NCI-H1092 treated with DMSO at 0.1 percent for 48 hours (cell line): Measurements from ENCODE around the gene TEDC1.

ENCODE experiments used
- DNase-seq: peaks from one replicate; lab custom pipeline; 2025; lab: John Stamatoyannopoulos, UW

TEDC1 gene

DNA sequence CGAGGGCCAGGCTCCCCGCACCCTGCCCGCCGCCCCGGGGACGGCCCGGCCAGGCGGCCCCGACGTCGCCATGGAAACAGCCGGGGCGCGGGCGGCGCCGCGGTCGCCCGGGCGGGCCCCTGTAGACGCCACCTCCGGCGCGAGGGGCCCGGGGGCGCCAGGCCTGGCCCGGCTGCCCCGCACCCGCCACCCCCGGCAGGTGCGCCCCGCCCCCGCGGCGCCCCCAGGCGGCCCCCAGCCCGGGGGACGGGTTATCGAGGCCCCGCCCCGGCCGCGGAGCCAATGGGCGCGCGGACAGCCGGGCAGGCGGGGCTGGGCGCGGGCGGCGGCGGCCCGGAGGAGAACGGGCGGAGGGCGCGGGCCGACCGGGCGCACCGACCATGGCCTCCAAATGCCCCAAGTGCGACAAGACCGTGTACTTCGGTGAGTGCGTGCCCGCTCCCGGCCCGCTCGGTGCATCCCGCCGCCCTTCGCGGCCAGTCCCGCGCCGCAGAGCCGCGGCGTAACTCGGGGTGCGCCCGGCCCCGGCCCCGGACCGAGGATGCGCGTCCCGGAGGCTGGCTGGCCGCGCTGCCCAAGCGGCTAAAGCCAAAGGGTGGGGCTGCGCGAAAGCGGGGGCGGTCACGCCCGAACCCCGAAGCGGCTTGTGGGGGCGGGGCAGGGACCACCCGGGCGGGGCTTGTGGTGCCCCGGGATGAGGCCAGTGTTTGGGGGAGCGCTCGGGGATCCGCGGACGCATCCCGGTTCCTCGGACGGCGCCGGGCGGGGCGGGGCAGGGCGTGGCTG, 16.4 kb upstream of the TEDC1 start, which contains the start of gene CRIP2:
TSS of gene CRIP2 (plus strand) at position 339 of the 786 bp plus-strand sequence. CDS start at position 381, 42 bp downstream.
- DNase-seq, result peak; percentile 51

GRCh38 chr14:105475269-105476096, 15.6 kb upstream of the TEDC1 start:
- peak; percentile 71 for DNase-seq

DNA sequence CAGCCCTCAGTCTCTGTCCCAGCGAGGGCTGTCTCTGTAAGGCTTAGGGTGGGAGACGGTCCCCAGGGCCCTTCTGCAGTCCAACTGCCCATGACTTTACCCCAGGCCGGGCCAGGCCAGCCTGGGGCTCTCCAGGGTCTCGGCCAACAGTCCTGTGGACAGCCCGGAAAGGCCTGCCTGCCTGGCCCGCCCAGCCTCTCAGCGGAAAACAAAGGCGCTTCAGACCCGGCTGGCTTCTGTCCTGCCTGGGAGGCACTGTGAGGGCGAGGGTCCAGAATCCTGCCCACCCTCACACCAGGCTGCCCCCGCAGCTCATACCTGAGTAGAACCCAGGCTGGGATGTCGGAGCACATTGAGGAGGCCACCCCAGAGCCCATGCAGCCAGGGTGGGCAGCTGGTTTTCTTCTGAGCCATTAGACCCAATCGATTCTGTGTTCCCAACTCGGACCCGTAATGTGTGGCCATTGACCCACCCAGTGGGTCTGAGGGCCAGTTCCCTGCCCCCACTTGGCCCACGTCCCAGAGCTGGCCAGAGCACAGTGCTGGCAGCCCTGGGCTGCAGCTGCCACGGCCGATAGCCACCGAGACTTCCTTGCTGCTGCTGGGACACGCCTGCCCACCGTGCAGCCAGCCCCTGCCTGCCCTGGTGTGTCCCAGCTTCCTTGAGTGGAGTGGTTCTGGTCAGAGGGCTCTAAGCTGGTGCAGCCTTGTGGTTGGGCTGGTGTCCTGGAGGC, 14.8 kb upstream of the TEDC1 start:
- DNase-seq, result peak; percentile 65

DNA sequence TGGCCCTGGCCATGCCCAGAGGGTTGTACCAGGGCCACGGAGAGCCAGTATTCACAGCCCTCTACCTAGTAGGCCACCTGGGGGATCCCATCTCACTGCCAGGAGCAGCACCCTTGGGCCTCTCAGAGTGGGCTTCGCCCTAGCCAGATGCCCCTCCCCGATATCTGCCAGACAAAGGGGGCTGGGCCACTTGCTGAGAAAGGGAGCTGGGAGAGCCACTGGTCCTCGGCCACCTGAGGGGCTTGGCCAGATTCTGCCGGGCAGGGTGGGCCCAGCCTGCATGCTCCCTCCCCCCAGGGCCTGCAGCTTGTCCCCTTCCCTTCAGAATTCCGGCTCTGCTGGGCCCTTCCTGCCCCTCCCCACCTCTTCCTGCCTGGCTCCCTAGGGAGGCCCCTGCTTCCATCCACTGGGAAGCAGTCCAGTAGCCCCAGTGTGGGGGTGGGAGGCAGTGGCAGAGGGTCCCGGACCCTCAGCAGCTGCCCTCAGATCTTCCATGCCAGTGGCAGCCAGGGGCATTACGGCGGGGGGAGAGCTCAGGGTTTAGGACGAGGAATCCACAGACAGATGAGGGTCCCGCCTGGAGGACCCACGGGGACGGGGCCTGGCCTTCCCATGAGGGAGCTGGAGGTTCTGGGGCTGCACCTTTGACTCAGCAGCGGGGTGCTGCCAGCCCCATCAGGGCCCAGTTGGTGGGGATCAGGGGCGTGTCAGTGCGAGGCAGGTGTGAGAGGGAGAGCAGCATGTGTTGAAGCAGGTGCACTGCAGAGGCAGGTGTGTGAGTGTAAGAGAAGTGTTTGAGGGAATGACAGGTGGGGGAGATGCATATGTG, 14.0 kb upstream of the TEDC1 start:
- peak; percentile 65 for DNase-seq

- DNase-seq, result no peak
Measured at GRCh38 chr14:105477660-105478397, 13.2 kb upstream of the TEDC1 start.

- no peak for DNase-seq
Measured at GRCh38 chr14:105478398-105479251, 12.4 kb upstream of the TEDC1 start.

DNA sequence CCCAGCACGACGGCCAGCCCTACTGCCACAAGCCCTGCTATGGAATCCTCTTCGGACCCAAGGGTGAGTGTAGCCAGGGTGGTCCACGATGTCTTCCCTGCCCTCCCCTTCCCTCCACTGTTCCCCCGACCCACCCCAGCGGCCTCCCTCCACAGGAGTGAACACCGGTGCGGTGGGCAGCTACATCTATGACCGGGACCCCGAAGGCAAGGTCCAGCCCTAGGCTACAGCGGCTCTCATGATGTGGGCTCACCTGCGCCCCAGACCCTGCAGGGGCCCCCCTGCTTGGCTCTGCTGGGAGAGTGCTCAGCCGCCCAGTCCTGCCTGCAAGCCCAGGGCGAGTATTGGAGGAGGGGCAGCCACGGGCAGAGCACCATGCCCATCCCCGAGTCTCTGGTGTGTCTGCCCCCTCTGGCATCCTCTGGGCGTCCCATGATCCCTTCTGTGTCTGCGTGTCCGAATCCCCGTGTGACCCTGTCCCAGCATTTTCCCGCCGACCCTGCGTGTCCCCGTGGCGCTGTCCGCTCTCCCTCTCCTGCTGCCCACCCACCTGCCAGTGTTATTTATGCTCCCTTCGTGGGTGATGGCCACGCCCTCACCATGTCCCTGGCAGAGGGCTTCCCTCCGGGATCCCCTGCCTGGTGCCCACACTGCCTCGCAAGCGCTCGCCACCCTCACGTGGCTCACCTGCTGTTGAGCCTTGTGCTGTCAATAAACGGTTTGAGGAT, 11.5 kb upstream of the TEDC1 start:
- no peak for DNase-seq

DNA sequence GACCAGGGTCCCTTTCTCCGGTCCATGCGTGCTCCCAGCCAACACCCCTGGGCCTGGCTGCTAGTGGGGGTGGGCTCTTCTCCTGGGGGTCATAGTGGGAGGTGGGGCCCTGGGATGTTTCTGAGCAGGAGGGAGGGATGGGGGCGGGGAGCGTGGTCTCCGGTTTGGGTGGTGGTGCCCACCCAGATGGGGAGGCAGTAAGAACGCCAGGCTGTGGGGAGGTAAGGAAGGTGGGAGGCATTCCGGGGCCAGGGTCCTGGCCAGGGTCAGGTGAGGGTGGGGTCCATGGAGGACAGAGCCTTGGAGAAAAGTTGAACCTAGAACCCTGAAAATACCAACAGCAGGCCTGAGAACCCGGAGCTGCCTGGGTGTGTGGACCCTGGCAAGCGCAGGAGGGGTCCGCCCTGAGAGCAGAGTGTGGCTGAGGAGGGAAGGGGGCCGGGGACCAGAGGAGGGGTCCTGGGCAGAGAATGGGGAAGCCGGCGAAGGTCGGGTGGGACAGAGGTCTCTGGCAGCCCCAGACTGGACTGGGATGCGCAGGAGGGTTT, 10.8 kb upstream of the TEDC1 start:
- no peak for DNase-seq

DNA sequence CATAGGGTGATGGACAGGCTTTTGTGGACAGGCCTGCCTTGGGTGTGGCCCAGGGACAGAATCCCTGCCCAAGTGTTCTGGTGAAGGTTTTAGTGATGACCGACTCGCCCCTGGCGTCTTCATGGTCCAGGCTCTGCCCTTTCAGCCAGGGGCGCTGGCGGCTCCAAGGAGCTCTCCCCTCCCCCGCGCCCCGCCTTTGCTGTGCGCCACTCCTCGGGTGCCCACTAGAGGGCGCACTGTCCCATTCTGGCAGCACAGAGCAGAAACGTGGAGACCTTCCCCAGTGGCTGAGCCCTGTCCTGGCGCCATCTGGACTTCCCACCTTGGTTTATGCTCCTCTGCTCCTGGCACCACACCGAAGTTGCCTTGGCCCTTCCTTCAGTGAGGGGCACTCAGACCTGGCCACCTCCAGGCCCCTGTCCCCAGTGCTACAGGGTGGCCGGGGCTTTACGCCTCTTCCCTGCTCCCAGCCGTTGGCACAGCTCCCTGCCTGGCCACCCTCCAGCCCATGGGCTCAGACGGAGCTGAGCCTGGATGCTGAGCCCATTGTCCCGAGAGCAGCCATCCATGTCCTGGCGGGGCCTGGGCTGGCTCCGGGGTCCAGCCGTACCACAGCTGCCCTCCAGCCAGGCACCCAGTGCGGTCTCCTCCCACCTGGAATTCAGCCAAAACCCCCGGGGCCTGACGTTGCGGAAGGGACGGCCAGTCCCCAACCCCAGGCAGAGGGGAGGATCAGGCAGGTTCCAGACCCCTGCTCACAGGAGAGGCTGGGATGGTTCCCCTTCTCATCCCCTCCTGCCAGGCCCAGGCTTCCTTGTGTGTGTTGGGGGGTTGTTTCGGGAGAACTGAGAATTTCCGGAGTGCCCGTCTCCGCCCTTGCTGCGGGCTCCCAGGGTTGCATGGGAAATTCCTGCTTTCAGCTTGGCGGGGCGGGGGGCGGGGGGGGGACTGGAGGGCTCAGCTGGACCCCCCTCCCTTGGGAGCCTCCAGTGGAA, 9.9 kb upstream of the TEDC1 start:
- peak; percentile 97 for DNase-seq

- DNase-seq, result peak; percentile 94
Measured at GRCh38 chr14:105481886-105482457, 9.1 kb upstream of the TEDC1 start.

DNA sequence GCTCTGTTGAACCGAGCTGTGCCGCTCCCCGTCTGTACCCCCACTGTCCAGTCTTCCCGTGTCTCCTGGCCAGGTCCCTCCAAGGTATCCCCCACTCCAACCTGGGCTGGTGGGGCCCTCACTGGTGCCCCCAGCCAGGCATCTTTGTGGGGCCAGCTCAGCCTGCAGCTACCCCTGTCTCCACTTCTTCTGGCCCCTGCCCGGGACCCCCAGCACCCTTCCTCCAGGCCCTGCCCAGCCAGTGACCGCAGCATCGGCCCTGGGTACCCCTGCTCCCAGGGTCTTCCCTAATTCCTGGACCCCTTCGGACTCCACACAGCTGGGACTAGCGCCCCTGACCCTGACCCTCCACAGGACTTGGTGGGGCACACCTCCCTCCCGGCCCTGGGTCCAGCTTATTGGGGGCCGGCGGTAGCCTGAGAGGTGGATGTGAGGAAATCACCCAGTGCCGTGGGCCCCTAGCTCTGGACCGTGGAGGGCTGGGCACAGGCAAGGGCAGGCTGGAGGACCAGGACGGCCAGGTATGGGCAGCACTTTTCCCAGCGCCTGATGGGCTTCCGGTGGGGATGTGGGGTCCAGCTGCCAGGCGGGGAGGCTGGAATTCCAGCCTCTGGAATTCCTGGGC, 8.4 kb upstream of the TEDC1 start:
- no peak for DNase-seq

GRCh38 chr14:105483300-105484068, 7.6 kb upstream of the TEDC1 start:
- no peak for DNase-seq

GRCh38 chr14:105484069-105484996, 6.7 kb upstream of the TEDC1 start:
- peak; percentile 37 for DNase-seq

GRCh38 chr14:105484997-105485393, 6.1 kb upstream of the TEDC1 start:
- no peak for DNase-seq

GRCh38 chr14:105485739-105486162, 5.3 kb upstream of the TEDC1 start:
- DNase-seq, result no peak
